Measurements from ENCODE around the gene UBA1. TPM values are rescaled to one million over a fixed set of nuclear protein-coding genes. Genes with fewer than 3 reads are reported as not detected.

UBA1 gene
- total and polyA plus RNA-seq, 2 experiments from 2014 or later: 146 to 264 TPM

GRCh38 chrX:47222751-47223350, 29.2 kb downstream of the UBA1 start:
- Histone ChIP-seq H3K9me3 (ENCODE audit: low read depth) (no peaks in the 10 kb centered on the region), H3F3A (ENCODE audit: insufficient read depth) (no peaks in the 10 kb centered on the region), H3K36me3 (ENCODE audit: low read depth) (no peaks in the 10 kb centered on the region), H3K4me1 (ENCODE audit: insufficient read depth) (peaks cover 11% of the 10 kb centered on the region; the same call in 1 of the 2 replicates), H3K9ac (no peak overlapping the region), H3K4me3 (no peak overlapping the region), H4K20me1 (ENCODE audit: insufficient read depth) (no peaks in the 10 kb centered on the region), H2AFZ (no peak overlapping the region), H3K27me3 (replicated peaks; ENCODE audit: insufficient read depth) (no peaks in the 10 kb centered on the region), H3K4me2 (ENCODE audit: unreplicated experiment) (no peak overlapping the region), H3K79me2 (ENCODE audit: insufficient read depth) (peaks cover 39% of the 10 kb centered on the region), H3K27ac (no peak overlapping the region), H3K9me2 (ENCODE audit: insufficient read depth) (no peaks in the 10 kb centered on the region)
- TF ChIP-seq EZH2 (IDR thresholded peaks at IDR 0.05; ENCODE audit: insufficient read depth, poor library complexity, severe bottlenecking): no peak
- TF ChIP-seq EZH2phosphoT487 (IDR thresholded peaks at IDR 0.05; ENCODE audit: insufficient read depth, low read depth): no peak
- no peak for DNase-seq
- in situ Hi-C loops (cut with MboI): loop anchor here (25.0 kb wide), 1 partner anchor 164 kb away; no protein-coding TSS in a partner anchor
- 60 to 83% methylated on average over 6 to 7 of the region's 10 CpGs for WGBS, 2 experiments (ENCODE audit: low coverage in 1 of 2, low lambda C conversion rate in 2 of 2, missing lambda C conversion rate in 2 of 2)

GRCh38 chrX:47223476-47224250, 30.0 kb downstream of the UBA1 start:
- TF ChIP-seq EZH2 (IDR thresholded peaks at IDR 0.05; ENCODE audit: insufficient read depth, poor library complexity, severe bottlenecking) (no peak), EZH2phosphoT487 (IDR thresholded peaks at IDR 0.05; ENCODE audit: insufficient read depth, low read depth) (no peak)
- Histone ChIP-seq H3K9ac (no peak overlapping the region), H4K20me1 (ENCODE audit: insufficient read depth) (no peaks in the 10 kb centered on the region), H3K4me3 (no peak overlapping the region), H3K27me3 (replicated peaks; ENCODE audit: insufficient read depth) (no peaks in the 10 kb centered on the region), H3F3A (ENCODE audit: insufficient read depth) (no peaks in the 10 kb centered on the region), H3K36me3 (ENCODE audit: low read depth) (no peaks in the 10 kb centered on the region), H3K9me3 (ENCODE audit: low read depth) (no peaks in the 10 kb centered on the region), H3K79me2 (ENCODE audit: insufficient read depth) (peaks cover 37% of the 10 kb centered on the region), H3K4me1 (ENCODE audit: insufficient read depth) (peaks cover 11% of the 10 kb centered on the region; the same call in 1 of the 2 replicates), H3K4me2 (ENCODE audit: unreplicated experiment) (no peak overlapping the region), H3K27ac (no peak overlapping the region), H3K9me2 (ENCODE audit: insufficient read depth) (no peaks in the 10 kb centered on the region), H2AFZ (no peak overlapping the region)
- in situ Hi-C loops (cut with MboI): loop anchor here (25.0 kb wide), 1 partner anchor 164 kb away; no protein-coding TSS in a partner anchor
- 89 to 95% methylated on average over 8 to 12 of the region's 13 CpGs for WGBS, 2 experiments (ENCODE audit: low coverage in 1 of 2, low lambda C conversion rate in 2 of 2, missing lambda C conversion rate in 2 of 2)
- DNase-seq: no peak

GRCh38 chrX:47224266-47224895, 30.8 kb downstream of the UBA1 start:
- Histone ChIP-seq H3K9me2 (ENCODE audit: insufficient read depth) (no peaks in the 10 kb centered on the region), H3K9me3 (ENCODE audit: low read depth) (no peaks in the 10 kb centered on the region), H3K36me3 (ENCODE audit: low read depth) (no peaks in the 10 kb centered on the region), H3K9ac (no peak overlapping the region), H3K27me3 (replicated peaks; ENCODE audit: insufficient read depth) (no peaks in the 10 kb centered on the region), H3K79me2 (ENCODE audit: insufficient read depth) (peaks cover 30% of the 10 kb centered on the region), H2AFZ (no peak overlapping the region), H3K27ac (no peak overlapping the region), H3K4me3 (no peak overlapping the region), H3K4me1 (ENCODE audit: insufficient read depth) (peaks cover 11% of the 10 kb centered on the region; the same call in 1 of the 2 replicates), H4K20me1 (ENCODE audit: insufficient read depth) (no peaks in the 10 kb centered on the region), H3K4me2 (ENCODE audit: unreplicated experiment) (no peak overlapping the region), H3F3A (ENCODE audit: insufficient read depth) (no peaks in the 10 kb centered on the region)
- DNase-seq: no peak
- TF ChIP-seq EZH2 (IDR thresholded peaks at IDR 0.05; ENCODE audit: insufficient read depth, poor library complexity, severe bottlenecking): no peak
- no peak for TF ChIP-seq EZH2phosphoT487 (IDR thresholded peaks at IDR 0.05; ENCODE audit: insufficient read depth, low read depth)
- in situ Hi-C loops (cut with MboI): loop anchor here (25.0 kb wide), 1 partner anchor 163 kb away; no protein-coding TSS in a partner anchor
- WGBS, 2 experiments (ENCODE audit: low coverage in 1 of 2, low lambda C conversion rate in 2 of 2, missing lambda C conversion rate in 2 of 2): 88 to 95% methylated on average over 11 to 12 of the region's 17 CpGs

DNA sequence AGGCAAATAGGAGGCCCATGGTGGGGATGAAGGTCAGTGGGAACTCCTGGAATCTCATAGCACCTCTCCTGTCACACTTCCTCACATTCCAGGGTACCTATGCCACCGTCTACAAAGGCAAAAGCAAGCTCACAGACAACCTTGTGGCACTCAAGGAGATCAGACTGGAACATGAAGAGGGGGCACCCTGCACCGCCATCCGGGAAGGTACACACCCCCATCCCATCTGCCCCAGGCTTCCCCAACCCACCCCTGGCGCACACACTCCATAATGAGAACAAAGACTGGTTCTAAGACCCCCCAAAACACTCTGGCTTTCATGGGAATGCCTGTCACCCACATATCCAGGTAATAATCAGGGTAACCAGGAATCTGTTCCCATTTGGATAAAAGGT, 31.3 kb downstream of the UBA1 start:
- H3K4me2 ChIP-seq (ENCODE audit: unreplicated experiment): no peak overlapping the region
- peaks cover 11% of the 10 kb centered on the region; the same call in 1 of the 2 replicates for H3K4me1 ChIP-seq (ENCODE audit: insufficient read depth)
- no peaks in the 10 kb centered on the region for H4K20me1 ChIP-seq (ENCODE audit: insufficient read depth)
- in situ Hi-C loops (cut with MboI): loop anchor here (25.0 kb wide), 1 partner anchor 162 kb away; no protein-coding TSS in a partner anchor
- DNase-seq: no peak
- no peaks in the 10 kb centered on the region for H3K9me3 ChIP-seq (ENCODE audit: low read depth)
- peaks cover 25% of the 10 kb centered on the region for H3K79me2 ChIP-seq (ENCODE audit: insufficient read depth)
- no peak overlapping the region for H3K27ac ChIP-seq
- TF ChIP-seq EZH2phosphoT487 (IDR thresholded peaks at IDR 0.05; ENCODE audit: insufficient read depth, low read depth) (no peak), EZH2 (IDR thresholded peaks at IDR 0.05; ENCODE audit: insufficient read depth, poor library complexity, severe bottlenecking) (no peak)
- no peak overlapping the region for H2AFZ ChIP-seq
- H3K27me3 ChIP-seq (replicated peaks; ENCODE audit: insufficient read depth): no peaks in the 10 kb centered on the region
- no peak overlapping the region for H3K9ac ChIP-seq
- no peaks in the 10 kb centered on the region for H3K9me2 ChIP-seq (ENCODE audit: insufficient read depth)
- no peaks in the 10 kb centered on the region for H3K36me3 ChIP-seq (ENCODE audit: low read depth)
- no peaks in the 10 kb centered on the region for H3F3A ChIP-seq (ENCODE audit: insufficient read depth)
- 77% methylated on average over 4 of the region's 4 CpGs; no CpG with 5 or more reads in 1 of the 2 experiments for WGBS, 2 experiments (ENCODE audit: low coverage in 1 of 2, low lambda C conversion rate in 2 of 2, missing lambda C conversion rate in 2 of 2)
- H3K4me3 ChIP-seq: no peak overlapping the region

All from GM23248 (cell line).